ENCODE data around the gene SELENOI.
"Not testable (repeated sequence)": the region's sequence is repeated elsewhere in the genome, so short reads cannot be mapped to it uniquely, and the experiment has no call there.

The SELENOI gene

DNA sequence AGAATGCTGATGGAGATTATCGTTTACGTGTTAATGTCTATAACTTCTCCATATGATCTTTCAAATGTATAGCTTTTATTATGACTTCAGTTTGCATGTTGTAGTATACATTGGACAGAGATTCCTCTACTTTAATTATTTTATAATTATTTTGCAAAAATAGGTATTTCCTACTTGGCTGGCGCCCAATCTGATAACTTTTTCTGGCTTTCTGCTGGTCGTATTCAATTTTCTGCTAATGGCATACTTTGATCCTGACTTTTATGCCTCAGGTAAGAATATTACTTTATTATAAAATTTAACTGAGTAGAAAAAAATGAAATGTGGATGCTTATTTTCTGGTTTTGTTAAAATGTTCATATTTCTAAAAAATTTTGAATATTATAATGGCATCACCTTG lies 18.7 kb downstream of the SELENOI start:
- Mint-ChIP-seq H3K9me3 (no peaks in the 10 kb centered on the region), H3K4me3 (no peak overlapping the region), H3K4me1 (peaks cover 10% of the 10 kb centered on the region), H3K27ac (no peak overlapping the region), H3K36me3 (peaks cover 26% of the 10 kb centered on the region), H3K27me3 (no peaks in the 10 kb centered on the region)
- ATAC-seq, result no peak

DNA sequence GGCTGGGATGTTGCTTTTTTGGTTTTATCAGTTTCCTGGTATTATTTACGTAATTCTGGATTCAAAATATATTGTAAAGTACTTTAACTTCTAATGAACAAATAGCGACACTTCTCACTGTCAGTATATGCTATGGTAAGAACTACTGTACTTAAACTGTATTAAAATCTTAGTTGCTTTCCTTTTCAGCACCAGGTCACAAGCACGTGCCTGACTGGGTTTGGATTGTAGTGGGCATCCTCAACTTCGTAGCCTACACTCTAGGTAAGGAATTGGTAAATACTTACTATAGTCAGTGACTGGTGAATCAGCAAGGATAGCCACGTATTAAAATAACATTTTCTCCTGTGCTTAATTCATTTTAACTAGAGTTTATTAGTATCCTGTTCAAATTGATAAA lies 21.0 kb downstream of the SELENOI start:
- ATAC-seq, result no peak
- H3K27ac Mint-ChIP-seq, result no peak overlapping the region
- H3K27me3 Mint-ChIP-seq, result no peaks in the 10 kb centered on the region
- no peaks in the 10 kb centered on the region for H3K4me1 Mint-ChIP-seq
- H3K9me3 Mint-ChIP-seq, result no peaks in the 10 kb centered on the region
- H3K36me3 Mint-ChIP-seq, result peaks cover 36% of the 10 kb centered on the region
- H3K4me3 Mint-ChIP-seq, result no peak overlapping the region

DNA sequence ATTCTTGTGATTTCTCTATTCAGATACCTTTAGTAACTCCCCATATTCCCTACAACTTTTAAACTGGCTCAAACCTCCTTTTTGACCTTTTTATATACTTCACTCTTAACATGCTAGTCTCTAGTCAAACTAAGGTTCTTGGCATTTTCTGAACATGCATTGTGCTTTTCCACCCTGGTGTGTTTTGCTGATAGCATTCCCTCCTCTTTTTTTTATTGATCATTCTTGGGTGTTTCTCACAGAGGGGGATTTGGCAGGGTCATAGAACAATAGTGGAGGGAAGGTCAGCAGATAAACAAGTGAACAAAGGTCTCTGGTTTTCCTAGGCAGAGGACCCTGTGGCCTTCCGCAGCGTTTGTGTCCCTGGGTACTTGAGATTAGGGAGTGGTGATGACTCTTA lies 23.7 kb downstream of the SELENOI start:
- H3K4me1 Mint-ChIP-seq, H3K27ac Mint-ChIP-seq, H3K9me3 Mint-ChIP-seq, ATAC-seq, H3K27me3 Mint-ChIP-seq, H3K4me3 Mint-ChIP-seq: not testable (repeated sequence)
- H3K36me3 Mint-ChIP-seq, result peaks cover 58% of the 10 kb centered on the region

DNA sequence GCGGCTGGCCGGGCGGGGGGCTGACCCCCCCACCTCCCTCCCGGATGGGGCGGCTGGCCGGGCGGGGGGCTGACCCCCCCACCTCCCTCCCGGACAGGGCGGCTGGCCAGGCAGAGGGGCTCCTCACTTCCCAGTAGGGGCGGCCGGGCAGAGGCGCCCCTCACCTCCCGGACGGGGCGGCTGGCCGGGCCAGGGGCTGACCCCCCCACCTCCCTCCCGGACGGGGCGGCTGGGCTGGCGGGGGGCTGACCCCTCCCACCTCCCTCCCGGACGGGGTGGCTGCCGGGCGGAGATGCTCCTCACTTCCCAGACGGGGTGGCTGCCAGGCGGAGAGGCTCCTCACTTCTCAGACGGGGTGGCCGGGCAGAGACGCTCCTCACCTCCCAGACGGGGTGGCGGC lies 25.0 kb downstream of the SELENOI start:
- H3K4me1 Mint-ChIP-seq, H3K27me3 Mint-ChIP-seq, H3K27ac Mint-ChIP-seq, ATAC-seq, H3K9me3 Mint-ChIP-seq, H3K4me3 Mint-ChIP-seq: not testable (repeated sequence)
- peaks cover 63% of the 10 kb centered on the region for H3K36me3 Mint-ChIP-seq

DNA sequence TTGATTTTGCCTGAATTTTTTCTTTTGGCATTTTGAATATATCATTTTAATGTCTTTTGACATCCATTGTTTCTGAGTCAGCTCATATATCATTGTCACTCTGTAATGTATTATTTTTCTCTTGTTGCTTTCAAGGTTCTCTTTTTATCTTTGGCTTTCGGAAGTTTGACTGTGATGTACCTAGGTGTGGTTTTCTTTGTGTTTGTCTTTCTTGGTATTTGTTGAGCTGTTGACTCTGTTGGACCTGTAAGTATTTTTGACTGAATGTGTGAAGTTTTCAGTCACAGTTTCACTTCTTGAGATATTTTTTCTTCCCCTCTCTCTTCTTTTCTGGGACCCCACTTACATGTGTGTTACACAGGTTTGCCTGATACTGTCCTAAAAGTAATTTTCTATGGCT lies 30.9 kb downstream of the SELENOI start:
- Mint-ChIP-seq H3K4me1 (peaks cover 5% of the 10 kb centered on the region), H3K36me3 (peaks cover 67% of the 10 kb centered on the region), H3K9me3 (no peaks in the 10 kb centered on the region), H3K4me3 (no peak overlapping the region), H3K27me3 (no peaks in the 10 kb centered on the region), H3K27ac (no peak overlapping the region)
- ATAC-seq, result no peak

DNA sequence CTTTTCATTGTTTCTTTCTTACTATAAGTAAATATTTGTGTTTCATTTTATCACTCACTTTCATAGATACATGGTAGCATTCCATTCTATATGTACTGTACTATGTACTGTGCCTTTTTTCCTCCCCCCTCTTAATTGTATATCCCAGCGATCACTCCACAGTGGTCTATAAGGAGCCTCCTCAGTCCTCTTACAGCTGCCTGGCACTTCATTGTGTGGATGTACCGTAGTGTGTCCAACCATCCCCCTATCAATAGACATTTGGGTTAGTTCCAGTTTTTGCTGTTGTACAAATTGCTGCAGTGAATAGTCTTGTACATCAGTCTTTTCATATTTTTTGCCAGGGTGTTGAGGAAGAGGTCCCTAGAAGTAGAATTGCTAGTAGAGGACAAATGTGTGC lies 34.3 kb downstream of the SELENOI start:
- Mint-ChIP-seq H3K27ac (no peak overlapping the region), H3K4me1 (peaks cover 15% of the 10 kb centered on the region)

DNA sequence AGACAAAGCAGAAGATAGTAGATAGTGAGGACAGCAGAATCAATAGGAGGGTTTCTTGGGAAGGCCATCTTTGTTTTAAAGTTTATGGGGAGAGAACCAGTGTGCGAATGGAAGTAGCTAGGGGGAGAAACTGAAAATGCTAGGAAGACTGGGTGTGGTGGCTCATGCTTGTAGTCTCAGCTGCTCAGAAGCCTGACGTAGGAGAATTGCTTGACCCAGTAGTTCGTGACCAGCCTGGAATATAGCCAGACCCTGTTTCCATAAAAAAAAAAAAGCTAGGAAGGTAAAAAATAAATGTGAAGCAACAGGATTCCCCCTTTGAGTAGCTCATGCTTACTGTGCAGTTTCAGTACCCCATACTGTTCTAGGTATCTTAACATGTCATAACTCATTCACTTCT lies 36.6 kb downstream of the SELENOI start:
- H3K4me3 Mint-ChIP-seq, result no peak overlapping the region
- ATAC-seq, result no peak
- H3K4me1 Mint-ChIP-seq, result peaks cover 15% of the 10 kb centered on the region
- no peak overlapping the region for H3K27ac Mint-ChIP-seq
- H3K9me3 Mint-ChIP-seq, result no peaks in the 10 kb centered on the region
- H3K36me3 Mint-ChIP-seq, result peaks cover 47% of the 10 kb centered on the region
- no peaks in the 10 kb centered on the region for H3K27me3 Mint-ChIP-seq

More for the DNA sequence above, 34.3 kb downstream of the SELENOI start:
- H3K36me3 Mint-ChIP-seq, result peaks cover 53% of the 10 kb centered on the region
- H3K27me3 Mint-ChIP-seq, result no peaks in the 10 kb centered on the region
- H3K4me3 Mint-ChIP-seq, result no peak overlapping the region
- no peak for ATAC-seq
- no peaks in the 10 kb centered on the region for H3K9me3 Mint-ChIP-seq

DNA sequence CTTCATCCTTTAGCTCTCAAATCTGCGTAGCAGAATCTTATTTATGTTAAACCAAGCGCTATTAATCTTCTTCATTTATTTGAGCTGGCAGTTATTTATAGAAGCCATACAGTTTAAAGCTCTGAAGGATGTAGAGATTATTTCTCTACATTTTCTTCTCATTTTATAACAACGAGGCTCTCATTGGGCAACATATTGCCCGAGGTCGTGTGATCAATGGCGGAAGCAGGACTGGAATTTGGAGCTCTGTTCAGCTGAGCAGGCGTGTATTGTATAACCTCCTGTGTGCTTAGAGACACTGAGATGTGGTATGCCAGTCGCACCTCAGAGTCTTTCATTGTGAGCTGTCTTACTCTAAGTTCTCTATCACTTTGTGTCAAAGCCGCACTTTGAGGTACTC lies 38.2 kb downstream of the SELENOI start:
- H3K4me1 Mint-ChIP-seq, result peaks cover 10% of the 10 kb centered on the region
- no peaks in the 10 kb centered on the region for H3K9me3 Mint-ChIP-seq
- H3K36me3 Mint-ChIP-seq, result peaks cover 33% of the 10 kb centered on the region
- no peaks in the 10 kb centered on the region for H3K27me3 Mint-ChIP-seq
- ATAC-seq, result no peak
- H3K27ac Mint-ChIP-seq, result no peak overlapping the region
- no peak overlapping the region for H3K4me3 Mint-ChIP-seq

DNA sequence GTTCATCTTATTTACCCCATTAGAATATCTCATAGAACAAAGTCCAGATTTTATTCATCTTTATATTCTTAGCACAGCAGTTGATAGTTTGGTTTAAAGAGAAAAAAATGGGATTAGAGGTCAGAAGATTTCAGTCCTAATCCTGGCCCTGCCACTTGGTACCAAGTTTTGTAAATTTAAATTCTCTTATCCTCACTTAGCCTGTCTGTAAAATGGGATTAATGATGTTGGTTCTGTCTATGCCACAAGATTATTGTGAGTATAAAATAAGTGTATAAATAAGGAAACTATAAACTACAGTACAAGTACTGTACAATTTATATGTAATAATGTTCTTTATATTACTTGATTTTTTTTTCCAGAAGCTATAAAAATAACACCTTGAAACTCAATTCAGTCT lies 38.7 kb downstream of the SELENOI start:
- no peak overlapping the region for H3K4me3 Mint-ChIP-seq

DNA sequence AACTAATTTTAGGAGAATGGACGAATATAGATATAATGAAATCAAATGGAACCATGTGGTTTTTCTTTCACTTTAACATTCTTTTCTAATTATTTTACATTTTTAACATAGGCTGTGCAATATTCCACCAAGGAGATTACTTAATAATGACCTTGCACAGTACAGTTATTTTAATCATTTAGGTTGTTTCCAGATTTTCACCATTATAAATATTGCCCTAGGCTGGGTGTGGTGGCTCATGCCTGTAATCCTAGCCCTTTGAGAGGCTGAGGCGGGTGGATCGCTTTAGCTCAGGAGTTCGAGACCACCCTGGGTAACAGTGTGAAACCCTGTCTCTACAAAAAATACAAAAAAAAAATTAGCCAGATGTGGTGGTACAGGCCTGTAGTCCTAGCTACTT lies 41.2 kb downstream of the SELENOI start:
- Mint-ChIP-seq H3K4me1 (peaks cover 6% of the 10 kb centered on the region), H3K9me3 (no peaks in the 10 kb centered on the region)

More for the DNA sequence above, 38.7 kb downstream of the SELENOI start:
- Mint-ChIP-seq H3K36me3 (peaks cover 33% of the 10 kb centered on the region), H3K9me3 (no peaks in the 10 kb centered on the region), H3K27ac (no peak overlapping the region), H3K27me3 (no peaks in the 10 kb centered on the region), H3K4me1 (peaks cover 10% of the 10 kb centered on the region)
- no peak for ATAC-seq

DNA sequence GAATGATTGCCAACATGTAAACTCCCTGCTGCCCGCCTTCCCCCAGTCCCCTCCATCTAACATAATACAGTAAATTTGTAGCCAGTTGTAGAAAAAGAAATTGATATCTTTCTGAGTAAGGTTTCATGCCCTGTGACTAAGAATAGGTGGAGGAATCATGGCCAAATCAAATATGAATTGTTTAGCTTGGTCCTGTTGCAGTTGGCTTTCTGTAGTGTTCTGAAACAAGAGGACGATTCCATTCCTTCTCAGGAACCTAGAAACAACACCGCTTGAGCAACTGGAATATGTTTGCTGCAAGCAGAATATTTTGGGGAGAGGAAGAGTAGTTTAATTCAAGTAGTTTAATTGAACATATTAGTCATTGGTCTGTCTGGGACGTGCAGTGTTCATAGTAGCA lies 48.8 kb downstream of the SELENOI start:
- no peak for ATAC-seq
- H3K4me3 Mint-ChIP-seq, result no peak overlapping the region
- no peaks in the 10 kb centered on the region for H3K9me3 Mint-ChIP-seq
- peaks cover 8% of the 10 kb centered on the region for H3K36me3 Mint-ChIP-seq
- H3K27ac Mint-ChIP-seq, result no peak overlapping the region
- no peaks in the 10 kb centered on the region for H3K4me1 Mint-ChIP-seq
- H3K27me3 Mint-ChIP-seq, result no peaks in the 10 kb centered on the region

More for the DNA sequence above, 41.2 kb downstream of the SELENOI start:
- Mint-ChIP-seq H3K27ac (no peak overlapping the region), H3K4me3 (no peak overlapping the region), H3K27me3 (no peaks in the 10 kb centered on the region), H3K36me3 (peaks cover 29% of the 10 kb centered on the region)
- no peak for ATAC-seq

DNA sequence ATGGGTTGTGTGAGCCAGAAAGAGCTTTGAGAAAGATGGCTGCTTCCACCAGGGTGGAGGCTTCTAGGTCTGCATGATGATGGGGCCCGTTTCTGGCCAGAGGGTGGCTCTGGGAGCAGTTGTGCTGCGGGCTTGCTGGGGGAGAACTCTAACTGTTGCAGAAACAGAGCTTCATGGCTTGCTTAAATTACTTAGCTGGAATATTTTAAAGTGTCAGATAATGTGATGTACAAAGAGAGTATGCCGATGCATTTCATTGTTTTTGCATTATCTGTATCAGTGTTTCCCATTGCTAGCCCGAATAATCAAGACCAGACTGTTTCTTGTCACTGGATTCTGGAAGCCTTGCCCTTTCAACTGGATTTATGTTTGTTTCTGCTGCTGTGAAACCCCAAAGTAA lies 49.5 kb downstream of the SELENOI start:
- Mint-ChIP-seq H3K9me3 (no peaks in the 10 kb centered on the region), H3K36me3 (peaks cover under 1% of the 10 kb centered on the region), H3K4me3 (no peak overlapping the region), H3K4me1 (no peaks in the 10 kb centered on the region), H3K27ac (no peak overlapping the region), H3K27me3 (no peaks in the 10 kb centered on the region)
- ATAC-seq, result no peak

DNA sequence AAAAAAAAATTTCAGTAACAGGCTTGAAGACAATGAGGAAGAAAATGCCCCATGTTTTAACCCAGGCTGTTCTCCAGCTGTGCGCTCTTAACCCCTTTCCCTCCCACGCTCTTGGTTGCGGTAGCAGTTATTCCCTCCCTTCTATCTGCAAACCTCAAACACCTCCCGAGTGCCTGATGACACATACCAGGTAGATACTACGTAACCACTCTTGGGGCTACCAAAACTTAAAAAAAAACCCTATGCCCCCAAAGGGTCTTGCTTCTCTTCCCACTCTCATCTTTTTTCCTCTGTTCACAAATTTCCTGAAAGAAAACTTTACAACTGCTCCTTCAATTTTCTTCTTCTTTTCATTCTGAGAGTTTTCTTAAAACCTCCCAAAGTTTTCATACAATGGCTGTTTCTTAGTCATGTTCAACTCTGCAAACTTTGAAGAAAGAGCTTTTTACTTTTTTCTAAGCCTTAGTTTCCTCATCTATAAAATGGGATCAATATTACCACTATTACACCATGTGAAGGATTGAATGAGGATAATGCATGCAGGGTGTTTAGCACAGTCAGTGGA lies 50.9 kb downstream of the SELENOI start:
- no peak for ATAC-seq
- no peak overlapping the region for H3K4me3 Mint-ChIP-seq
- no peaks in the 10 kb centered on the region for H3K4me1 Mint-ChIP-seq
- H3K9me3 Mint-ChIP-seq, result no peaks in the 10 kb centered on the region
- H3K27ac Mint-ChIP-seq, result no peak overlapping the region
- H3K27me3 Mint-ChIP-seq, result no peaks in the 10 kb centered on the region
- no peaks in the 10 kb centered on the region for H3K36me3 Mint-ChIP-seq

DNA sequence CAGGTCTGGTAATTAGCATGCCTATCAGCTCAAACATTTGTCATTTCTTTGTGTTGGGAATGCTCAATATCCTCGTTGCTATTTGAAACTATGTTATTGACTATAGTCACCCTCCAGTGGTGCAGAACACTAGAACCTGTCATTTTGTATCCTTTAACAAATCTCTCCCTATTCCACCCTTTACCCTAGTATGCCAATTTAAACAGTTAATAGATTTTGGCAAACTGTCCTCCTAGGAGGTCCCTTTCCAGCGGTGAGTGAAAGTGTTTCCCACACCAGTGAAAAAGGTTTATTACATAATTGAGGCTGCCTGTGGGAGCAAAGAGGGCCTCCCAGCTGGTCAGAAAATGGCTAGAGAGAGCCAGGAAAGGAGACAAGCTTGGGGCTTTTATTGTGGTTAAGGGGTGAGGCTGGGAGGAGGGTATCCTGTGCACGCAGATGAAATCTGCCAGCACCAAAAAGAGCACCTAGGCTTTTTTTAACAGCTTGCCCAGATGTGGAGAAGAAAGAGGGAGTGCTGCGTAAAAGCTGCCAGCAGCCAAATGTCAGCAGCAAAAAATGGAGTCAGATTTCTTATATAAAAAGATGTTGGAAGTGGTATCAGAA lies 53.9 kb downstream of the SELENOI start:
- Mint-ChIP-seq H3K27ac (no peak overlapping the region), H3K4me3 (no peak overlapping the region), H3K27me3 (peaks cover 2% of the 10 kb centered on the region), H3K4me1 (no peaks in the 10 kb centered on the region), H3K36me3 (no peaks in the 10 kb centered on the region), H3K9me3 (no peaks in the 10 kb centered on the region)
- ATAC-seq, result no peak

DNA sequence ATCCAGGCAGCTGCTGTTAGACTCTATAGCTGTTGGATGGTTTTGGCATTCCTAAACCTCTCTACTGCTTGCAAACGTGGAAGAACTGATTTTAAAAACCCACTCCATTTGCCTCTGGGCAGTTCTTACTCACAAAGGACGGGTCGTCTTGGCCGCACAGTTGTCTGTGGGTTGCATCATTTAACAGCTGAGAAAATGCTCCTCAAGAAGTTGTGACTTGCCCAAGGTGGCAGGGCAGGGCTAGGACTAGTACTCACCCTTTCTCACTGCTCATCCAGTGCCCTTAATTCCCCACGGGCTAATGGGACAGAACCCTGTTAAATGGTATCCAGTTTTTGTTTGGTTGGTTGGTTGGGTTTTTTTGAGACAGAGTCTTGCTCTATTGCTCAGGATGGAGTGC lies 54.8 kb downstream of the SELENOI start:
- no peak overlapping the region for H3K27ac Mint-ChIP-seq
- no peaks in the 10 kb centered on the region for H3K9me3 Mint-ChIP-seq

DNA sequence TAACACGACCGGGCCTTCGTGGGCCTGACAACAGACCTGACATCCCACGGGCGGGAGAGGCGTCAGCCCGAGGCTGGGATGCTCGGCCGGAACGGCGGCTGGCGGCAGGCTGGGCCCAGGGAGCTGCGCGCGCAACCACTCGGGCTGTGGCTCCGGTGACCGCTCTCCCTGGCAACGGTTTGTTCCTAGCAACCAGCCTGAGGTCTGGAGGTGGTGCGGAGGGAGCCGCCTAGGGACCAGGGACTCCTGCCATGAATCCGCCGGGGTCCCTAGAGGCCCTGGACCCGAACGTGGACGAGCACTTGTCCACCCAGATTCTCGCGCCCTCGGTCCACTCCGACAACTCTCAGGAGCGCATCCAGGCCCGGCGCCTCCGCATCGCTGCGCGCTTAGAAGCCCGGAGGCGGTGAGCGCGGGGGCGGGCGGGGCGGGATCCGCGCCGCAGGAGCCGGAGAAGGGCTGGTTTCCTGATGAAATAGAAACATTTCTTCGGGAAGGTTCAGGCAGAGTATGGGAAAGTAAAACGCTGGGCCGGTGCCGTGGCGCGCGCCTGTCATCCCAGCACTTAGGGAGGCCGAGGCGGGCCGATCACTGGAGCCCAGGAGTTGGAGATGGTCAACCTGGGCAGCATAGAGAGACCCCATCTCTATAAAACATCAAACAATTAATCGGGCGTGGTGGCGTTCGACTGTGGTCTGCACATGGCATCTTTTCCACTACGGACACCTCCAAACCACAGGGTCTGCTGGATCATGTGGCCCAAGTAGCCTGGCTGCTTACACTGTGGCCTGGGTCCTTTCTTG lies 56.0 kb downstream of the SELENOI start, which contains the start of gene DRC1:
TSS of gene DRC1 (plus strand) at position 182 of the 803 bp plus-strand sequence. CDS start at position 252, 70 bp downstream.
- Mint-ChIP-seq H3K36me3 (no peaks in the 10 kb centered on the region), H3K27ac (no peak within 1 kb of the TSS), H3K4me1 (no peaks in the 10 kb centered on the region), H3K4me3 (no peak within 1 kb of the TSS), H3K27me3 (peaks cover 13% of the 10 kb centered on the region), H3K9me3 (no peaks in the 10 kb centered on the region)
- ATAC-seq, result no peak

More for the DNA sequence above, 54.8 kb downstream of the SELENOI start:
- Mint-ChIP-seq H3K4me1 (no peaks in the 10 kb centered on the region), H3K27me3 (peaks cover 10% of the 10 kb centered on the region), H3K36me3 (no peaks in the 10 kb centered on the region), H3K4me3 (no peak overlapping the region)
- no peak for ATAC-seq
